Testis (tissue), 2 donors: ENCODE results near the gene HIC2.

Experiments
- POLR2A ChIP-seq: fragments of 450-650 bp; IDR thresholded peaks from one replicate; pipeline ENCODE4 v1.6.1; 2017; ENCODE audit warnings: antibody characterized with exemption, mild to moderate bottlenecking, moderate library complexity
- TF ChIP-seq, protein P1 (sequence below), 3 experiments: fragments of 450-650 bp in 2 of 3; fragments of 200-600 bp in 1 of 3; sonication (generic) in 1 of 3; IDR thresholded peaks; one replicate each; pipeline ENCODE4 v1.5.1; 2016 to 2019; ENCODE audit warnings: antibody characterized with exemption in 3 of 3, mild to moderate bottlenecking in 2 of 3, moderate library complexity in 1 of 3

DNA sequence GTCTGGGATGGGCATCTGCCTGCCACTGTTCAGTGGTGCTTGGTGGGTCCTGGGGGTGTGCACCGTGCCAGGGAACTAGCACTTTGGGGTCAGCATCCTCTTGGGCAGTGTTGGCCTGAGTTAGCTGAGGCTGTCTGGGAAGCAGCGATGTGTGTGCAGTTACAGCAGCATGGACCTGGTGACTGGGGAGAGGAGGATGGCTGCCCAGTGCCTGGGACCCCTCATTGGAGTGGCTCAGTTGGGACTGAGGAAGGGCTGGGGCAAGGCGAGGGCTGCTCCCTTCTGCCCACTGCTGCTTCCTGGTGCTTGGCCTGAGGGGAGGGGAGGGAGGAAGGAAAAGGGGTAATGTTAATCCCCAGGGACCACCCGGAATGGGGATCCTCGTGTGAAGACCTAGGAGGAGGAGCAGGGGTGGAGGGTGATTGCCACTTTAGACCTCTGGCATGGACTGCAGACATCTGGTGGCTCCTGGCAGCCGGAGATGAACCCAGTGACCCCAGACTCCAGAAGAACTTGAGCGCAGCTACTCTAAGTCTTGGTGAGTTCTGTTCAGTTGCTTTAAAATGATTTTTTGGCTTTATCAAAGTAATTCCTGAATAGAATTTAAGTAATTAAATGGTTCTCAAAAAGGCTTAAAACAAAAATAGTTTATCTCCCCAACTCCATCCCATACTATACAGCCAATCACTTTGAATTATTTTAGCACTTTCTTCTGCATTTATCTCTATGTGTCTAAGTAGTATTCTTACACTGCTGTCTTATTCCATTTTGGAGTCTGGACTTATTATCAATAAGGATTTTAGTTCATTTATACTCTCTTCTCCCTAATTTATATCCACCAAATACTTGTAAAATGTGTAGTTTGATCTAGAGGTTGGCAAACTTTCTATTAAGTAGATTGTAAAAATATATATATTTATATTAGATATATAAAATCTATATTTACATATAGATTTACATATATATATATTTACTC is 34.7 kb downstream of the HIC2 start:
- TF ChIP-seq, protein P1, sequence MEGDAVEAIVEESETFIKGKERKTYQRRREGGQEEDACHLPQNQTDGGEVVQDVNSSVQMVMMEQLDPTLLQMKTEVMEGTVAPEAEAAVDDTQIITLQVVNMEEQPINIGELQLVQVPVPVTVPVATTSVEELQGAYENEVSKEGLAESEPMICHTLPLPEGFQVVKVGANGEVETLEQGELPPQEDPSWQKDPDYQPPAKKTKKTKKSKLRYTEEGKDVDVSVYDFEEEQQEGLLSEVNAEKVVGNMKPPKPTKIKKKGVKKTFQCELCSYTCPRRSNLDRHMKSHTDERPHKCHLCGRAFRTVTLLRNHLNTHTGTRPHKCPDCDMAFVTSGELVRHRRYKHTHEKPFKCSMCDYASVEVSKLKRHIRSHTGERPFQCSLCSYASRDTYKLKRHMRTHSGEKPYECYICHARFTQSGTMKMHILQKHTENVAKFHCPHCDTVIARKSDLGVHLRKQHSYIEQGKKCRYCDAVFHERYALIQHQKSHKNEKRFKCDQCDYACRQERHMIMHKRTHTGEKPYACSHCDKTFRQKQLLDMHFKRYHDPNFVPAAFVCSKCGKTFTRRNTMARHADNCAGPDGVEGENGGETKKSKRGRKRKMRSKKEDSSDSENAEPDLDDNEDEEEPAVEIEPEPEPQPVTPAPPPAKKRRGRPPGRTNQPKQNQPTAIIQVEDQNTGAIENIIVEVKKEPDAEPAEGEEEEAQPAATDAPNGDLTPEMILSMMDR (IDR thresholded peaks at IDR 0.05), result no peak
- no peak for TF ChIP-seq POLR2A
